DOHH2 (cell line): ENCODE data around the gene PLXNB3.

Experiments used
- CTCF ChIP-seq: fragments of 200-600 bp; sonication (generic); IDR thresholded peaks from one replicate; pipeline ENCODE4 v1.5.1; 2014; ENCODE audit warnings: antibody characterized with exemption, mild to moderate bottlenecking, low read depth, low read length; ENCODE audit not compliant: poor library complexity, severe bottlenecking
- EZH2phosphoT487 ChIP-seq: fragments of 200-600 bp; sonication (generic); IDR thresholded peaks from 2 replicates; pipeline ENCODE4 v1.6.1; 2017; ENCODE audit warnings: borderline replicate concordance, mild to moderate bottlenecking, antibody characterized with exemption, low read length, moderate library complexity, mixed read lengths

GRCh38 chrX:153779891-153780677 is 16.0 kb downstream of the PLXNB3 start:
- TF ChIP-seq CTCF (no peak), EZH2phosphoT487 (no peak)
